Muscle layer of duodenum (tissue), 2 donors: ENCODE measurements around the gene ZNF76.

Experiments
- H3K27ac ChIP-seq: one replicate; pipeline ENCODE4 v1.7.0; 2013; ENCODE audit warnings: mild to moderate bottlenecking, low read length
- H3K27me3 ChIP-seq: one replicate; pipeline ENCODE4 v1.7.0; 2013; ENCODE audit warnings: low read depth, mild to moderate bottlenecking, control low read depth, low read length
- H3K36me3 ChIP-seq, 2 donors: one replicate each; pipeline ENCODE4 v1.7.0; 2013; ENCODE audit warnings: low read length in 2 of 2, control low read depth in 1 of 2, mild to moderate bottlenecking in 1 of 2; ENCODE audit not compliant: insufficient read depth in 2 of 2, control insufficient read depth in 1 of 2
- H3K4me1 ChIP-seq, 2 donors: one replicate each; pipeline ENCODE4 v1.7.0; 2013; ENCODE audit warnings: low read length in 2 of 2, mild to moderate bottlenecking in 2 of 2, control low read depth in 1 of 2, moderate library complexity in 1 of 2; ENCODE audit not compliant: insufficient read depth in 2 of 2, control insufficient read depth in 1 of 2
- H3K4me3 ChIP-seq, 2 donors: one replicate each; pipeline ENCODE4 v1.7.0; 2013; ENCODE audit warnings: low read length in 2 of 2, low read depth in 1 of 2, mild to moderate bottlenecking in 1 of 2
- H3K9me3 ChIP-seq, 2 donors: one replicate each; pipeline ENCODE4 v1.7.0; 2013; ENCODE audit warnings: low read length in 2 of 2, control low read depth in 1 of 2, mild to moderate bottlenecking in 1 of 2; ENCODE audit not compliant: control insufficient read depth in 1 of 2
- donor health status: healthy.

ZNF76 gene

DNA sequence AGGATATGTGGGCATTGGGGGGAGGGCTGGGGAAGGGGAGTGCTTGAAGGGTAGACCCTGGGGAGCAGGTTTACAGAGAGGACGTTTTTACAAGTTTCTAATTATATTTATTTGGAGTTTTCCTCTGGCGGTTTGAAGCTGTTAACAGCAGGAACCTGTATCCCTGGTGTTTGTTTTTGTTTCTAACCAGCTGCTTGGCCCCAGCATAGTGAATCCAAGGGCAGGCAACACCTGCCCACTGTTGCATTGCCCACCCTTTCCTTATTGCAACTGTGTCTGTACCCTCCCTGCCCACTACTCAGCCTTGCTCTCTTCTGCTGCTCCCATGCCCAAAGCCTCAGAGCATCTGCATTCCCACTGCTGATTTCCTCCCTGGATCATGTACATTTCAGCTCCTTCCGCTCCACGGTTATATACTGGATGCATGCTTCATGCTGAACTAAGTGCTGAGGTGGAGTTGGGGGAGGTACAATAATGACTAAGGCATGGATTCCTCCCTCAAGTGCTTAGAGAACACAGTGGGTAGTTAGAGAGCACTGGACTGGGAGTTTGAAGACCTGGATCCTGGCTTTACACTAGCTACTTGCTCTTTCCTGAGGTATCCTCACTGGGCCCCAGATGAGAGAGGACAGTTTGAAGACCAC, 39.7 kb upstream of the ZNF76 start:
- Histone ChIP-seq H3K4me3 (no peak overlapping the region), H3K36me3 (no peaks in the 10 kb centered on the region), H3K27me3 (peaks cover 18% of the 10 kb centered on the region), H3K4me1 (peaks cover 0 to 9% of the 10 kb centered on the region in 2 donors), H3K9me3 (no peaks in the 10 kb centered on the region), H3K27ac (no peak overlapping the region)

DNA sequence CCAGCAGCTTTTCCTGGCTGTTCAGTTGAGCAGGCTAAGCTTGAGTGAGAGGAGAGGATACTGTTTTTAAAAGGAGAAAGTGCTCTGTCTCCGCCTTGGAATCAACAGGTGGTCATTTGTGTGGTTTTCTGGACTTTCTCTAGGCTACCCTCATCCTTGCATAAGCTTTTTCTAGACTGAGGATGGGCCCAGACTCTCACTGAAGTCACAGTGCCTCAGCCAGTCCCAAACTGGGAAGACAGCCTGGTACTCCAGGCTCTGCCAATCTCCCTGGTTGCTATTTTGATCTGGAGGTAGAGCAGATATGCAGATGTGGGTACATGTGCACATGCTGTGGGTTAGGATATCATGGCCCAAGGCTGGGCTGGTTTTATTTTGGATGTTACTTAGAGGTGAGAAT, 38.8 kb upstream of the ZNF76 start:
- H3K9me3 ChIP-seq = no peaks in the 10 kb centered on the region
- H3K27me3 ChIP-seq = peaks cover 10% of the 10 kb centered on the region
- H3K4me1 ChIP-seq = peaks cover 0 to 8% of the 10 kb centered on the region in 2 donors
- no peak overlapping the region for H3K4me3 ChIP-seq
- no peaks in the 10 kb centered on the region for H3K36me3 ChIP-seq
- H3K27ac ChIP-seq = no peak overlapping the region

DNA sequence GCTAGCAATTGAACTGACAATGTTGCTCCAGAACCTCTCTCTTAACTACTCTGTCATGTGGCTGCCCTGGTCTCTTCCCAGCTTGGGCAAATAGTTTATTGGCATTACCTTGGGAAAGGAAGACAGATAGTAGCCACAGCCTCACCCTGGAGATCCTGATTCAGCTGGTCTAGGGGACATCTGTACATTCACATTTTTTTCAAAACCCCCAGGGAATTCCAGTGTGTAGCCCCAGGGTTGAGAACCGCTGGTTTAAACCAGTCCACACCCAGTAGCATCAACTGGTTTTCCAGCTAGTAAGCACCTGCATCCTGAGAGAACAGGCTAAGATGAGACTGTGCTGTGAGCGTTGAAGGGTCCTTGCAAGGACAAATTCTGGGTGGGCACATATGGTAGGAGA, 36.1 kb upstream of the ZNF76 start:
- H3K4me3 ChIP-seq = no peak overlapping the region
- H3K36me3 ChIP-seq = no peaks in the 10 kb centered on the region
- no peaks in the 10 kb centered on the region for H3K27me3 ChIP-seq
- no peaks in the 10 kb centered on the region for H3K4me1 ChIP-seq
- H3K9me3 ChIP-seq = no peaks in the 10 kb centered on the region
- H3K27ac ChIP-seq = no peak overlapping the region

DNA sequence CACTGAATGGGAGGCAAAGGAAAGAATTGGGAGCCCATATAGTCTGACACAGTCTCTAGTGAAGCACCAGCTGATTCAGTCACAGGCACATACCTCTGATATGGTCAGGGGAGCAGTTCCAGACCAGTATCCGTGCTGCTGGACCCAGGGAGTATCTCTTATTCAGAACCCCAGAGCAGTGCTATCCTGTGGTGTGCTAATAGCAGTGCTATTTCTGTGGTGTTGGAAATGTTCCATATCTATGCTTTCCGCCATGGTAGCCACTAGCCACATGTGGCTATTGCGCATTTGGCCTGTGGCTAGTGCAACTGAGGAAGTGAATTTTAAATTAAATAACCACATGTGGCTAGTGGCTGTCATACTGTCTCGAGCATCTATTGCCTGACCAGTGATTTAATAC, 34.8 kb upstream of the ZNF76 start:
- Histone ChIP-seq H3K27me3 (no peaks in the 10 kb centered on the region), H3K4me3 (no peak overlapping the region), H3K9me3 (no peaks in the 10 kb centered on the region), H3K36me3 (no peaks in the 10 kb centered on the region), H3K27ac (no peak overlapping the region), H3K4me1 (no peaks in the 10 kb centered on the region)

DNA sequence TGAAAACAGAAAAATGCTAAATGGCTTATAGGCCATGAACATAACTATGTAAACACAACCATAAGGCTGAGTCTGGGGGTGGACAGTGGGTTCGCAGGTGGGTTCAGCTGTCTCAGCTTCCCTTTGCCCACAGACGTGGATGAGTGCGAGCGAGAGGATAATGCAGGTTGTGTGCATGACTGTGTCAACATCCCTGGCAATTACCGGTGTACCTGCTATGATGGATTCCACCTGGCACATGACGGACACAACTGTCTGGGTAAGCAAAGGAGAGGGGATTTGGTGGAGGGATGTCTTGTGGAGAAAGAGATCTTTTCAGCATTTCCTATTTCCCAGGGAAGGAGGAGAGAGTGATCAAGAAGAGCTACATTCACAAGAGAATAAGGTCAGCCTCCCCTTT, 31.1 kb upstream of the ZNF76 start:
- Histone ChIP-seq H3K9me3 (no peaks in the 10 kb centered on the region), H3K4me1 (peaks cover 4 to 19% of the 10 kb centered on the region in 2 donors), H3K27ac (no peak overlapping the region), H3K36me3 (no peaks in the 10 kb centered on the region), H3K27me3 (no peaks in the 10 kb centered on the region), H3K4me3 (no peak overlapping the region)

DNA sequence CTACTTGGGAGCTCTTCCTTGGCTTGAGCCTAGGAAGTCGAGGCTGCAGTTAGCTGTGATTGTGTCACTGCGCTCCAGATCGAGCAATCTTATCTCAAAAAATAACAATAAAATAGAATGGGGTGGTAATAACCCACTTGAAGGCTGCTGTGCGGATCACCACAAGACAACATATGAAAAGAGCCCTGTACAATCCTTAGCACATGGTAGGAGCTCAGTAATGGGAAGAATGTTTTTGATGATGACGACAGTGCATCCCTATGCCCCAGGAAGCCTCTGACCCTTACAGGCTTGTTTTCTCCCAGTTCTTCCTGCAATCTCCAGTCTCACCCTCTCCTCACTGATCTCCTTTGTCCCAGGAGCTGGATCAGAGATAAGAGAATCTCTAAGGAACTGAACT, 30.2 kb upstream of the ZNF76 start:
- Histone ChIP-seq H3K9me3 (no peaks in the 10 kb centered on the region), H3K27me3 (no peaks in the 10 kb centered on the region), H3K27ac (no peak overlapping the region), H3K4me3 (no peak overlapping the region), H3K36me3 (peaks cover 0 to 4% of the 10 kb centered on the region in 2 donors), H3K4me1 (peaks cover 4 to 19% of the 10 kb centered on the region in 2 donors)

DNA sequence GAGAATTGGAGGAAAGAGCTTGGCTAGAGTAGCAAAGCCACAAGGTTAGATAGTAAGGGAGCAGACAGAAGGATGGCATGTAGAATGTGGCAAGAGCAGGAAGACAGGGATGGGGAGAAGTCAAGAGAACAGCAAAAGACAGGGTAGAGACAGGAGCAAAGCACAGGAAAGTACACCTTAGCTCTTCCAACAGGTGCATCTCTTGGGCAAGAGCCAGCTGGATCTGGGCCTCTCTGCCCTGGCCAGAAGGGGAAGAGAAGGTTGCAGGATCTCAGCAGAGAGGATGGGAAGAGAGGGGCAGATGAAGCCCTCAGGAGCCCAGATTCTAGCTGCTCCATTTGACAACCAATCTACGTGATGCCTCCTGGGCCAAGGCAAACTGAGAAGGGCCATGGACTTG, 29.0 kb upstream of the ZNF76 start:
- H3K27ac ChIP-seq = no peak overlapping the region
- no peak overlapping the region for H3K4me3 ChIP-seq
- H3K4me1 ChIP-seq = peaks cover 4 to 19% of the 10 kb centered on the region in 2 donors
- no peaks in the 10 kb centered on the region for H3K9me3 ChIP-seq
- no peaks in the 10 kb centered on the region for H3K27me3 ChIP-seq
- H3K36me3 ChIP-seq = peaks cover 0 to 5% of the 10 kb centered on the region in 2 donors

DNA sequence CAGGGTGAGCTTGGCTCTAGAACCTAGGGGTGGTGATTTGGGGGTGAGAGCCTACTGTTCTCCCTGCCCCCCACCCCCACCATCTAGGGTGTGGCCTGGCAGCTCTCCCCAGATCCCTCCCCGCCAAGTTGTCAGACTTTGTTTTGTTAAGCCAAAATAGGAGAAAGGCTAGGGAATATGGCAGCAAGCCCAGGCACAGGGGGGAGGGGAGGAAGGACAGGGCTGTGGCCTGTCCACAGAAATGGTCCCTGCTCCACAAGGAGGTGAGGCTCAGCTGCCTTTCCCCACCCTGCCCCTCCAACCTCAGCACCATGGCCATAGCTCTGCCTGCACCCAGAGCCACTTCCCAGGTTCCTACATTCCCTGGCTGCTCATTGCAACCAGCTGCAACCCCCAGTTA, 28.6 kb upstream of the ZNF76 start:
- no peak overlapping the region for H3K27ac ChIP-seq
- H3K36me3 ChIP-seq = peaks cover 0 to 5% of the 10 kb centered on the region in 2 donors
- no peak overlapping the region for H3K4me3 ChIP-seq
- H3K4me1 ChIP-seq = peaks cover 4 to 19% of the 10 kb centered on the region in 2 donors
- no peaks in the 10 kb centered on the region for H3K27me3 ChIP-seq
- no peaks in the 10 kb centered on the region for H3K9me3 ChIP-seq

DNA sequence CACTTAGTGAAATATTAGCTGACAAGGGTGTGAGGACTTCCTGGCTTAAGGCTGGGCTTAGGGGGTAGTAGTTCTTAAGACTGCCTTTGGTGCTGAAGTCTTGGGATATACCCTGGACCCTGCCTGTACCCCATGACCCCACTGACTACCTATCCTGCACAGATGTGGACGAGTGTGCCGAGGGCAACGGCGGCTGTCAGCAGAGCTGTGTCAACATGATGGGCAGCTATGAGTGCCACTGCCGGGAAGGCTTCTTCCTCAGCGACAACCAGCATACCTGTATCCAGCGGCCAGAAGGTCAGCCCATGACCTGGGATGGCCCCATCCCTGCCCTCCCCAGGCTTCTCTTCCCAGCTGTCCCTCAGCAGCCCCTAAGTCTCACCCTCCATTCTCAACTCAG, 28.0 kb upstream of the ZNF76 start:
- H3K4me3 ChIP-seq = no peak overlapping the region
- H3K9me3 ChIP-seq = no peaks in the 10 kb centered on the region
- peaks cover 0 to 5% of the 10 kb centered on the region in 2 donors for H3K36me3 ChIP-seq
- H3K4me1 ChIP-seq = peaks cover 4 to 19% of the 10 kb centered on the region in 2 donors
- H3K27ac ChIP-seq = no peak overlapping the region
- no peaks in the 10 kb centered on the region for H3K27me3 ChIP-seq

DNA sequence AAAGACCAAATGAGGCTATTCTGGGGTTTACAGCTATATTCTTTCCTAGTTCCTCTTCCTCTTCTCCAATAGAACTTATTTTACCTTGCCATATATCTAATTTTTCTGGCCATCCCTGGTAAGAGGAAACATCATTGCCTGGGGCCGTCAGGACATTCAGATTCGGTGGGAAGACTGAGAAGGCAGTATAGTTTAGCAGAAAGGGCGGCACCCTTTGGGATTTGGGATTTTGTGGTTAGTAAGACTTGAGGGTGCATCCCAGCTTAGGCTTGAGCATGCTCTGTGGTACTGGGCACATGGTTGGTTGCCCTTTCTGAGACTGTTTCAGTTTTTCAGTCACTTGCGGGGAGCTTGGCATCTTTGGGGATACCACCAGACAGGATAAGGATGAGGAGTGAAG, 24.6 kb upstream of the ZNF76 start:
- H3K36me3 ChIP-seq = peaks cover 0 to 5% of the 10 kb centered on the region in 2 donors
- no peak overlapping the region for H3K27ac ChIP-seq
- H3K4me1 ChIP-seq = peaks cover 4 to 44% of the 10 kb centered on the region in 2 donors
- H3K4me3 ChIP-seq = no peak overlapping the region
- H3K9me3 ChIP-seq = no peaks in the 10 kb centered on the region
- no peaks in the 10 kb centered on the region for H3K27me3 ChIP-seq

DNA sequence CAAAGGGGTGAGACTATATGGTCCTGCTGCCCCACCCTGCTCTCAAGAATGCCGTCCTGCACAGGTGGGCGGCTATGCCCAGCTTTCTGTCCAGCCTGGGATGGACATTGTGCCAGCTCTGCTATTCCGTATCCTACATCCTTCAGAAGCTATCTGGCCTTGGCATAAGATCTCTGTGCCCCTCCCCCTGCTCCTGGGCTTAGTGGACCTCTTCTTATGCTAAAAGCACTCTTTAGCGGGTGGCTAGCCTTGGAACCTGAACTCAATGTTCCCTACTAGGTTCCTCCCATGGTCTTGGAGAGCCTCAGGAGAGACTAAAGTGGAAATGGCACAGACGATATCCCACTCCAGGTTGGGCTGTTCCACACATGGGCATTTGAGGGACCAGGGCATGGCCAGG, 23.3 kb upstream of the ZNF76 start:
- peaks cover 0 to 5% of the 10 kb centered on the region in 2 donors for H3K36me3 ChIP-seq
- H3K9me3 ChIP-seq = no peaks in the 10 kb centered on the region
- no peak overlapping the region for H3K27ac ChIP-seq
- H3K4me1 ChIP-seq = peaks cover 2 to 41% of the 10 kb centered on the region in 2 donors
- H3K4me3 ChIP-seq = no peak overlapping the region
- no peaks in the 10 kb centered on the region for H3K27me3 ChIP-seq

DNA sequence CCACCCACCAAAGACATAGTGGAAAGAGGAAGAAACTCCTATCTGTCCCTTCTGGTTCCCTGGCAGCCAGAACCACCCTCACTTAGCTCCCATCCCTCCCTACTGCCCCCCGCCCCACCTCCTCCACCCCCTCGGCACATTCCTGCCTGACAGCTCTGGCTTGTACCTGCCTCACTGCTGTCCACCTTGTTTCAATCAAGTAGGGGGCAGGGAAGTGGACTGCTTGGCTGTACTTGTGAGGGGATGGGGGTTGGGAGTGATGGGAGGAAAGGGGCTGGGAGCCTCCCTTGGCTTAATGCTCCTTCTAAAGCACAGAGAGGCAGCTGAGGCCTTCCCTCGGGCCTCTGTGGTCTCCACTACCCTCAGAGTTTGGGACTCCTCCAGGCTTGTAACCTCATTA, 22.1 kb upstream of the ZNF76 start:
- H3K36me3 ChIP-seq = peaks cover 0 to 6% of the 10 kb centered on the region in 2 donors
- H3K9me3 ChIP-seq = no peaks in the 10 kb centered on the region
- H3K27ac ChIP-seq = no peak overlapping the region
- peaks cover 0 to 39% of the 10 kb centered on the region in 2 donors for H3K4me1 ChIP-seq
- no peak overlapping the region for H3K4me3 ChIP-seq
- H3K27me3 ChIP-seq = no peaks in the 10 kb centered on the region
